Measurements from ENCODE around the gene PPM1B.

PPM1B gene

DNA sequence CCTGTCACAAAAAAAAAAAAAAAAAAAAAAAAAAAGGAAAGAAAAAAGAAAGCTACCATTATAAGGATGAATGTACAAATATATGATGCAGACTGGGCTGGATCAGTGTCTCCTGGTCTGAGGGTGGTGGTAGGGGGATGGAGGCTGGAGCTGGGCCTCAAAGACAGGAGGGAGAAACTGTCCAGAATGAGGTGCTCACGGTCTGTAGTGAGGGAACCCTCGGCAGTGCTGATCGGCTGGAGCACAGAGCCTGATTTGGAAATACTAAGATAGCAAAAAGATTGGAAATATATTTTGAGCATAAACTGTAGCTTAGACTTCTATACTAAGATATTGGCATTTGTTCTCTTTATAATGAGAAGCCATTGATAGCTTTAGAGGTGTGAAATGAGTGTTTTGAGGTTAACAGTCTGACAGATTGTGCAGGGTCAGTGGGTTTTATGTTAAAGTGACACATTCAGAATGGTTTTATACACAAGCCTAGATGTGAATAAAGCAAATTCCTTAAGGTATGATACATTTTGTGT, 98.7 kb downstream of the PPM1B start:
- Histone ChIP-seq H4K20me1 (ENCODE audit: control insufficient read depth, insufficient read depth, low read depth, low read length) (no peaks in the 10 kb centered on the region), H3K4me3 (ENCODE audit: low read length) (no peak overlapping the region), H3F3A (ENCODE audit: control insufficient read depth, insufficient read depth) (no peaks in the 10 kb centered on the region), H3K4me2 (ENCODE audit: low read length) (no peak overlapping the region), H3K79me2 (ENCODE audit: control insufficient read depth, low read length) (no peaks in the 10 kb centered on the region), H3K9me3 (ENCODE audit: control insufficient read depth, insufficient read depth, low read length) (no peaks in the 10 kb centered on the region), H3K36me3 (ENCODE audit: control insufficient read depth, low read length) (no peaks in the 10 kb centered on the region), H3K9me2 (replicated peaks; ENCODE audit: control insufficient read depth, low read length) (no peaks in the 10 kb centered on the region), H3K27ac (ENCODE audit: low read depth, low read length) (no peak overlapping the region), H3K27me3 (ENCODE audit: control insufficient read depth, low read length) (no peaks in the 10 kb centered on the region), H3K4me1 (ENCODE audit: control insufficient read depth, low read length) (peaks cover 5% of the 10 kb centered on the region)
- no peak for TF ChIP-seq EZH2phosphoT487 (IDR thresholded peaks at IDR 0.05; ENCODE audit: borderline replicate concordance, low read length)
- TF ChIP-seq, protein P1, sequence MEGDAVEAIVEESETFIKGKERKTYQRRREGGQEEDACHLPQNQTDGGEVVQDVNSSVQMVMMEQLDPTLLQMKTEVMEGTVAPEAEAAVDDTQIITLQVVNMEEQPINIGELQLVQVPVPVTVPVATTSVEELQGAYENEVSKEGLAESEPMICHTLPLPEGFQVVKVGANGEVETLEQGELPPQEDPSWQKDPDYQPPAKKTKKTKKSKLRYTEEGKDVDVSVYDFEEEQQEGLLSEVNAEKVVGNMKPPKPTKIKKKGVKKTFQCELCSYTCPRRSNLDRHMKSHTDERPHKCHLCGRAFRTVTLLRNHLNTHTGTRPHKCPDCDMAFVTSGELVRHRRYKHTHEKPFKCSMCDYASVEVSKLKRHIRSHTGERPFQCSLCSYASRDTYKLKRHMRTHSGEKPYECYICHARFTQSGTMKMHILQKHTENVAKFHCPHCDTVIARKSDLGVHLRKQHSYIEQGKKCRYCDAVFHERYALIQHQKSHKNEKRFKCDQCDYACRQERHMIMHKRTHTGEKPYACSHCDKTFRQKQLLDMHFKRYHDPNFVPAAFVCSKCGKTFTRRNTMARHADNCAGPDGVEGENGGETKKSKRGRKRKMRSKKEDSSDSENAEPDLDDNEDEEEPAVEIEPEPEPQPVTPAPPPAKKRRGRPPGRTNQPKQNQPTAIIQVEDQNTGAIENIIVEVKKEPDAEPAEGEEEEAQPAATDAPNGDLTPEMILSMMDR (IDR thresholded peaks at IDR 0.05; ENCODE audit: low read depth, low read length, poor library complexity, severe bottlenecking), result no peak

DNA sequence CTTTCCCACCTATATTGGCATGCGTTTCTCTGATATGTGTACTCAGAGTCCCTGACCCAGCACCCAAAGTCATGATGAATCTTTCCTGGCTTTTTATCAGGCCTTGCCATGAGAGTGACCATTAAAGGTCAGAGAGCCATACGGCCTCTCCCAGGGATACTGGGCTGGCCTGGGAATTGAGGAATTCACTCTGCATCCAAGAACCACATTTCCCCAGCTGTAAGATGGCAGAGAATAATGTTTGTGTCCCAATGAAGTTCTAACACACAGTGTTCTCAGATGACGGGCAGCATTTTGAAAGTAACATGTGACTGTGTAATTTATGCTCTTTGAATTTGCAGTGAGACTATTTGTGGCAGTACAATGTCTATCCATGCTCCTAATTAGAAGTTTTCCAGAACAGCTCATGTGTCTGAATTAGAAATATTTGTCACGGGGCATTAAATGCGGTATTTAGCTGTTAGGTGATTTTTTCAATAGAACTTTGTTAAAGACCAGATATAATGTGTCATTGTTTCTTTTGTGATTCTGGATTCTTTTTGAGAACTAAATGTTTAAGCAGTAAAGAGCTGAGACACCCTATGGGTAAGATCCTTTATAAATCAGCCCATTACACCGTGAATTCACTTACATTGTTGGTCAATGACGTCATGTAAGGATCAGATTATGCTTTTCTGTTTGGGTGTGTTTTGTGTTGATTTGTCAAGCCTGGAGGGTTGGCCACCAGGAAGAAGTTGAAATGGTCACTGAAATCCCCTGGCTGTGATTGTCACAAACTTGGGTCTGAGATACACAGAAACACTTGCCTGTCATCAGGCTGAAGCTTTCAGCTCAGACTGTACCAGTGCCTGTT, 99.3 kb downstream of the PPM1B start:
- Histone ChIP-seq H3K4me1 (ENCODE audit: control insufficient read depth, low read length) (peaks cover 5% of the 10 kb centered on the region), H3K27ac (ENCODE audit: low read depth, low read length) (no peak overlapping the region), H4K20me1 (ENCODE audit: control insufficient read depth, insufficient read depth, low read depth, low read length) (no peaks in the 10 kb centered on the region), H3K9me2 (replicated peaks; ENCODE audit: control insufficient read depth, low read length) (no peaks in the 10 kb centered on the region), H3K36me3 (ENCODE audit: control insufficient read depth, low read length) (no peaks in the 10 kb centered on the region), H3F3A (ENCODE audit: control insufficient read depth, insufficient read depth) (no peaks in the 10 kb centered on the region), H3K79me2 (ENCODE audit: control insufficient read depth, low read length) (no peaks in the 10 kb centered on the region), H3K27me3 (ENCODE audit: control insufficient read depth, low read length) (no peaks in the 10 kb centered on the region), H3K4me2 (ENCODE audit: low read length) (no peak overlapping the region), H3K9me3 (ENCODE audit: control insufficient read depth, insufficient read depth, low read length) (no peaks in the 10 kb centered on the region), H3K4me3 (ENCODE audit: low read length) (no peak overlapping the region)
- TF ChIP-seq, protein P1 (IDR thresholded peaks at IDR 0.05; ENCODE audit: low read depth, low read length, poor library complexity, severe bottlenecking), result no peak
- no peak for TF ChIP-seq EZH2phosphoT487 (IDR thresholded peaks at IDR 0.05; ENCODE audit: borderline replicate concordance, low read length)

DNA sequence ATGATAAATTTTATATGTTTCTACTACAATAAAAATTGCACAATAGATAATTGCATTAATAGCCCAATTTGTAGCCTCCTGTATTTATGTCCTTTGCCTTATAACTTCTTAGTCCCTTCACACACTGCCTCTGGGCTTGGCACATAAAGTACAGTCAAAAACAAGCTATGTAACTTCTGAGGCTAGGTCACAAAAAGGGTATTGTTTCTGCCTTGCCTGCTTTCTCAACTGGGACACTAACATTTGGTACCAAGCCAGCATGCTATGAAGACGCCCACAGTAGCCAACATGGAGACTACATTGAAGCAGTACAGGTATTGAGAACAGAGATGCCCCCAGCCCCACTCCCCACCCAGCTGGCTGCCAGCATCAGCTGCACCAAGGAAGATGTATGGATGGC, 101.2 kb downstream of the PPM1B start:
- Histone ChIP-seq H3K4me1 (ENCODE audit: control insufficient read depth, low read length) (peaks cover 5% of the 10 kb centered on the region), H3F3A (ENCODE audit: control insufficient read depth, insufficient read depth) (no peaks in the 10 kb centered on the region), H3K36me3 (ENCODE audit: control insufficient read depth, low read length) (no peaks in the 10 kb centered on the region), H3K9me2 (replicated peaks; ENCODE audit: control insufficient read depth, low read length) (no peaks in the 10 kb centered on the region), H3K79me2 (ENCODE audit: control insufficient read depth, low read length) (no peaks in the 10 kb centered on the region), H3K9me3 (ENCODE audit: control insufficient read depth, insufficient read depth, low read length) (no peaks in the 10 kb centered on the region), H3K4me2 (ENCODE audit: low read length) (no peak overlapping the region), H4K20me1 (ENCODE audit: control insufficient read depth, insufficient read depth, low read depth, low read length) (no peaks in the 10 kb centered on the region), H3K27me3 (ENCODE audit: control insufficient read depth, low read length) (no peaks in the 10 kb centered on the region), H3K27ac (ENCODE audit: low read depth, low read length) (no peak overlapping the region), H3K4me3 (ENCODE audit: low read length) (no peak overlapping the region)
- TF ChIP-seq, protein P1 (IDR thresholded peaks at IDR 0.05; ENCODE audit: low read depth, low read length, poor library complexity, severe bottlenecking), result no peak
- TF ChIP-seq EZH2phosphoT487 (IDR thresholded peaks at IDR 0.05; ENCODE audit: borderline replicate concordance, low read length), result no peak
